ENCODE measurements around the gene PEX10. TPM values are rescaled to one million over a fixed set of nuclear protein-coding genes. Genes with fewer than 3 reads are reported as not detected.

Gene PEX10
- total and polyA plus RNA-seq, 2 experiments from 2014 or later, result 34.2 to 37.5 TPM

DNA sequence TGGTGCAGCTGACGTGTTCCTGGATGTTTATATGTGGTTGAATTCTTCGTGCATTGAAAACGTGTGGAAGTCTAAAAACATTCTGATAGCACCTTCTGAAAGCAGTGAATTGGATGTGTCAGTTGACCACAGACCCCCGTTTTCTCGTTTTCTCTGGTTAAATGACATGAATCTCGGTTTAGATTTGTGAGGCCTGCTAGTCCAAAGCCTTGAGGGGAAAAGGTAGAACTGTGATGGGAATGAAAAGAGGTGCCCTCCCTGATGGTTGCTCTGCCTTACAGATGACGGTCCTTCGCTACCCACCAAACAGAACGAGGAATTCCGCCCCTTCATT lies 11.8 kb downstream of the PEX10 start:
- Histone ChIP-seq H3K36me3 (peaks cover 55% of the 10 kb centered on the region), H3K9me3 (ENCODE audit: low read depth) (no peaks in the 10 kb centered on the region), H3K27ac (no peak overlapping the region), H3K4me3 (no peak overlapping the region), H3K4me1 (ENCODE audit: low read depth) (no peaks in the 10 kb centered on the region), H3K27me3 (no peaks in the 10 kb centered on the region)
- TF ChIP-seq, protein P1, sequence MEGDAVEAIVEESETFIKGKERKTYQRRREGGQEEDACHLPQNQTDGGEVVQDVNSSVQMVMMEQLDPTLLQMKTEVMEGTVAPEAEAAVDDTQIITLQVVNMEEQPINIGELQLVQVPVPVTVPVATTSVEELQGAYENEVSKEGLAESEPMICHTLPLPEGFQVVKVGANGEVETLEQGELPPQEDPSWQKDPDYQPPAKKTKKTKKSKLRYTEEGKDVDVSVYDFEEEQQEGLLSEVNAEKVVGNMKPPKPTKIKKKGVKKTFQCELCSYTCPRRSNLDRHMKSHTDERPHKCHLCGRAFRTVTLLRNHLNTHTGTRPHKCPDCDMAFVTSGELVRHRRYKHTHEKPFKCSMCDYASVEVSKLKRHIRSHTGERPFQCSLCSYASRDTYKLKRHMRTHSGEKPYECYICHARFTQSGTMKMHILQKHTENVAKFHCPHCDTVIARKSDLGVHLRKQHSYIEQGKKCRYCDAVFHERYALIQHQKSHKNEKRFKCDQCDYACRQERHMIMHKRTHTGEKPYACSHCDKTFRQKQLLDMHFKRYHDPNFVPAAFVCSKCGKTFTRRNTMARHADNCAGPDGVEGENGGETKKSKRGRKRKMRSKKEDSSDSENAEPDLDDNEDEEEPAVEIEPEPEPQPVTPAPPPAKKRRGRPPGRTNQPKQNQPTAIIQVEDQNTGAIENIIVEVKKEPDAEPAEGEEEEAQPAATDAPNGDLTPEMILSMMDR (IDR thresholded peaks at IDR 0.05; ENCODE audit: low read depth, low read length), result no peak
- DNase-seq (ENCODE audit: low read depth in 1 of 2, low spot score in 1 of 2), result no peak

DNA sequence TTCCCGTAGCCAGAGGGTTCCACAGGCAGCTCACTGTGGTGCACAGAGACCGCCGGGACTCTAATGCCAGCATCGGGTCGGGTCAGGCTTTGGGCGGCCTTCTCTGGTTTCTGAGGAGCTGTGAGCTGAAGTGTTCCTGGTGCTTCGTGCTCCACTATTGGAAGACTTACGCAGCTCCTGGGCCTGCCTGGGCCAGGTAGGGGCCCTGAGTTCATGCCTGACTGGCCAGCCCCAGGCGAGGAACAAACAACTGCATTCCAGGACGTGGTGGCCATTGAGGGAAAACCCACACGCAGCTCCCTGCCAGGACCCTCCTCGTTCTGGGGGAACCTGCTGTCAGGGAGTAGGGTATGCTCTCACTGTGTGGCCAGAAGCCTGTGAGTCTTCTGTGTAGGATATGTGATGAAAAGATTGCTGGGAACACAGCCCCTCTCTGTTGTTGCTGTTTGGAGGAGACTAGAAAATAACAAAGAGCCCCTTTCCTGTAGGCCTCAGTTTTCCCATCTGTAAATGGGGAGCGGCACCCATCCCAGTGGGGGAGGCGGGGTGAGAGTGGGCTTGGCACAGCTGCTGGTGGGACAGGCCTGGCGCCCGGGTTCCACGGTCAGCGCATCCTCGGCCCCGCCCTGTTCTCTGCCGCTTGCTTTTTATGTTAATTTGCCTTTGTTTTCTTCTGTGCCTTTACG lies 12.3 kb downstream of the PEX10 start:
- H3K36me3 ChIP-seq, result peaks cover 50% of the 10 kb centered on the region
- TF ChIP-seq, protein P1 (IDR thresholded peaks at IDR 0.05; ENCODE audit: low read depth, low read length), result no peak
- no peak overlapping the region for H3K4me3 ChIP-seq

DNA sequence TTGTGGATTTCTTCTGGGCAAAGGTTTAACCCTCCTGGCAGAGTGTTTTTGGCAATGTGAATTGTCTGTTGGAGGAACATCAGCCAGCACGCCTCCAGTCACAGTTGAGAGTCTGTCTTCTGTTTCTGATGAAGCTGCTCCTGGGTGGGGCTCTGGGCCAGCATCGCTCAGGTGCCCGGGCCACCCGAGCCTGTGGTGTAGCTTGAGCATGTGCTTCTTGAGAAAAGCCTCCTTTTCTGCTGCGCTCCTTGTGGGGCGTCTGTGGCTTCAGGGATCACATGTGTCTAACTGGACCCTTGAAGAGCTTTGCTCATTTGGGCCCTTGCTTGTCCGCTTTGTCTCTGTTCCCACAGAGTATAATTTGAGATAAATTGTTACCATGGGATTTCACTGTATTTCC lies 13.5 kb downstream of the PEX10 start:
- peaks cover 41% of the 10 kb centered on the region for H3K36me3 ChIP-seq
- no peaks in the 10 kb centered on the region for H3K27me3 ChIP-seq
- TF ChIP-seq, protein P1 (IDR thresholded peaks at IDR 0.05; ENCODE audit: low read depth, low read length), result no peak
- H3K9me3 ChIP-seq (ENCODE audit: low read depth), result no peaks in the 10 kb centered on the region
- H3K4me1 ChIP-seq (ENCODE audit: low read depth), result no peaks in the 10 kb centered on the region
- H3K4me3 ChIP-seq, result no peak overlapping the region
- no peak for DNase-seq (ENCODE audit: low read depth in 1 of 2, low spot score in 1 of 2)
- no peak overlapping the region for H3K27ac ChIP-seq

More for the DNA sequence above, 12.3 kb downstream of the PEX10 start:
- DNase-seq (ENCODE audit: low read depth in 1 of 2, low spot score in 1 of 2), result no peak
- H3K9me3 ChIP-seq (ENCODE audit: low read depth), result no peaks in the 10 kb centered on the region
- H3K27ac ChIP-seq, result no peak overlapping the region
- no peaks in the 10 kb centered on the region for H3K27me3 ChIP-seq
- no peaks in the 10 kb centered on the region for H3K4me1 ChIP-seq (ENCODE audit: low read depth)

DNA sequence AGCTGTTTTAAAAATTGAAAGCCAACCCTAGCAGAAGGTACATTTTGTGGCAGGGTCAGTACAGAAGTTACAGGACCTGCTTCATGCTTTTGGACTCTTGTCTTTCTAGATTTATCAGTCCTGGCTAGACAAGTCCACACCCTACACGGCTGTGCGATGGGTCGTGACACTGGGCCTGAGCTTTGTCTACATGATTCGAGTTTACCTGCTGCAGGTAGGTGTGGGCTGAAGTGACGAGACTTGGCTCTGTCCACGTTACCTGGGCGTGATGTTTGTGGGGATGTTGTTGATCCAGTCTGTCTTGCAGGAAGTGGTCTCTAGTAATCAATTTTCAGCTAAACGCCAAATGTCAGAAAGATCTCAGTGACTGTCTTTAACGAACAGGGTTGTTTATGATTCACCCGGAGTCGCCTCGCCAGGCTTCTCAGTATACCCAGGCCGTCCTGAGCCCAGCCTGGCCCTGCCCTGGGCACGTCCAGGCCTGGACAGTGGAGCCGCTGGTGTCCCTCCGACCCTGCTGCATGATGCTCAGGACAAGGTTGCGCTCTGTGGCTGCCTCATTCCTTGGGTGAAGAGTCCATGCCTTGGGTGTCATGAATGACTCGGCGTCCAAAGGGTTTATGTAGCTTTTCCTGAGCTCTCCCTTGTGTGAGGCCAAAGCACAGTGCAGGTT lies 15.2 kb downstream of the PEX10 start:
- TF ChIP-seq, protein P1 (IDR thresholded peaks at IDR 0.05; ENCODE audit: low read depth, low read length), result no peak
- Histone ChIP-seq H3K4me3 (no peak overlapping the region), H3K4me1 (ENCODE audit: low read depth) (peaks cover 5% of the 10 kb centered on the region), H3K9me3 (ENCODE audit: low read depth) (no peaks in the 10 kb centered on the region), H3K36me3 (peaks cover 37% of the 10 kb centered on the region), H3K27ac (no peak overlapping the region), H3K27me3 (no peaks in the 10 kb centered on the region)
- DNase-seq (ENCODE audit: low read depth in 1 of 2, low spot score in 1 of 2), result no peak

DNA sequence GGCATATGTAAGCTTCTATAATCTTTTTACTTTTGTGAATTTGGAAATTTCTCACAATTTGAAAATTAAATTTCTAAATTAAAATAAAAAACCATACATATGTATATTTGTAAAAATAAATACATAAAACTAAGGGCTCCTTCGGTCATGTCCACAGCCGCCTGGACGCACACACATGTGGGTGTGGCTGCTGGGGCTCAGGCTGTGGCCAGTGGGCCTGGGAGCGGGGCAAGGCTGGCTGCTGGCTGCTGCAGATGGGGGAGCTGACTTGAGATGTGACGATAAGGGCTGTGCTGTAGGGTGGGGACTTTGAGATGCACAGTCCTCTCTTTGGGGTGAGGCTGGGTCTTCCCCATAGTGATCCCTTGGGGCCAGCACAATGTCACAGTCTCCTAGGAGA lies 15.9 kb downstream of the PEX10 start:
- Histone ChIP-seq H3K27me3 (no peaks in the 10 kb centered on the region), H3K4me3 (no peak overlapping the region), H3K4me1 (ENCODE audit: low read depth) (peaks cover 5% of the 10 kb centered on the region), H3K9me3 (ENCODE audit: low read depth) (no peaks in the 10 kb centered on the region), H3K27ac (no peak overlapping the region), H3K36me3 (peaks cover 37% of the 10 kb centered on the region)
- TF ChIP-seq, protein P1 (IDR thresholded peaks at IDR 0.05; ENCODE audit: low read depth, low read length), result no peak
- DNase-seq (ENCODE audit: low read depth in 1 of 2, low spot score in 1 of 2), result no peak

Measured in cardiac muscle cell (in vitro differentiated cells and primary cell).